Measurements from ENCODE around the gene SNX20.

The SNX20 gene

GRCh38 chr16:50667497-50668367 is 13.4 kb downstream of the SNX20 start:
- no peak for DNase-seq

DNA sequence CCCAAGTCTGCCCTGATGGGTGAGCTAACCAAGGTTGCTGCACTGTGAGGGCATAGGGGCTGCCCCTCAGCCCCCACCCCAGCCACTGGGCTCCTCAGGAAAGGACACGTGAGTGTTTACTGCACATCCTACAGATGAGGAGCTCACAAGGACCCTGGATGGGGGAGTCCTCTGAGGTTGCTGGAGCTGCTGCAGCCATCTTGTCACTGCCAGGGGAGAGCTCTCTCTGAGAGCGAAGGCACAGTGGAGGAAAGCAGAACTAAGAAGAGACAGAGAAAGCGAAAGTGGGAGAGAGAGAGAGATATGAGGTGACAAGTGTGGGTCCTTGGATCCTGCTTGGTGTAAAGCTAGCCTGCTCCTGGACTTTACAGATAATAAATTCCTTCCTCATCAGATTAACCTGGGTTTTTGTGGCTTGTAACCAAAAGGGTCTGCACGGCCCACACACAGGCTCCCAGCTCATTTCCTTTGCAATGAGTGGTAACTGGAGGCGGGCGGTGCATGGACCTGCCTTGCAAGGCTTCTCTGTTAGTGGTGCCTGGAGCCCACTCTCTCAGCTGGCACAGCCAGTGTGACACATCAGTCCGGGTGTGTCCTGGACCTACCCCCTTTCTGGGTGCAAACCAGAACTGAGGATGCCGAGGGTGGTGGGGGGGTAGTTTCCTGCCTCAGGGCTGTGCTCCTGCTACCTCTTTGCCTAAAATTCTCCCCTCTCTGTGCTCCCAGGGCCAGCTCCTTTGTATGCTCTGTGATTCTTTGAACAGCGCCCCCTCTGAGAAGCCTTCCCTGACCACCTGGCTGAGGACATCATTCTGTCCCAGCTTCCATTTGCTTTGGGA is 14.2 kb downstream of the SNX20 start:
- TF ChIP-seq GATA1 (IDR thresholded peaks at IDR 0.05; ENCODE audit: low read depth, low read length), result no peak
- TF ChIP-seq POLR2A (IDR thresholded peaks at IDR 0.05; ENCODE audit: low read length), result no peak
- peak in 1 of 2 experiments; percentile 9 for DNase-seq

More at GRCh38 chr16:50667497-50668367, 13.4 kb downstream of the SNX20 start:
- TF ChIP-seq POLR2A (IDR thresholded peaks at IDR 0.05; ENCODE audit: low read length), result no peak
- no peak for TF ChIP-seq GATA1 (IDR thresholded peaks at IDR 0.05; ENCODE audit: low read depth, low read length)

DNA sequence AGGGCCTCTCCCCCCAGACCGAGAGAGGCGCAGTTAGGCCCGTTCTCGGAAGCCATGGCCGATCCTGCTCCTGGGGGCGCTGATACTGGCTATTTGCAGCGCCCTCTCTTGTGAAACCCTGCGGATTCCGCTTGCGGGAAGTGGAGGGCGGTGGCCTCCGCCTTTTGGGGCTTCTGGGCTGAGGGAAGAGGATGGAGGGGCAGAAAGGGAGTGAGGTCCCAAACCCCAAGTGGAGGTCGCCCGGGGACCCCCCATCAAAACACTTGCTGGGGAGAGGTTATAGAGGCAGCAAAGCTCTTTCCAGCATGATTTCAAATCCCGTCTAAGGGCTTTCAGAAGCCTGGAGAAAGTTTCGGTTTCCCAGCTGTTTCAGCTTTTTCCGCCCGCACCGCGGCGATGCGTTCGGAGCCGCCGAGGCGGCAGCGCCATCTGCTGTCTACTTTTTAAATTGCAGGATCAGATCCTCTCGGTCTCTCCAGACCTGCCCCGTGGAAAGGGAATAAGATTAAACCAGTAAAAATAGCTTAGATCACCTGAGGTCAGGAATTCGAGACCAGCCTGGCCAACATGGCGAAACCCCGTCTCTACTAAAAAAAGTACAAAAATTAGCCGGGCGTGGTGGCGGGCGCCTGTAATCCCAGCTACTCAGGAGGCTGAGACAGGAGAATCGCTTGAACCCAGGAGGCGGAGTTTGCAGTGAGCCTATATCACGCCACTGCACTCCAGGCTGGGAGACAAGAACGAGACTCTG is 15.8 kb downstream of the SNX20 start:
- TF ChIP-seq GATA1 (IDR thresholded peaks at IDR 0.05; ENCODE audit: low read depth, low read length) (no peak), POLR2A (IDR thresholded peaks at IDR 0.05; ENCODE audit: low read length) (no peak)
- peak; percentile 56 to 80 for DNase-seq

DNA sequence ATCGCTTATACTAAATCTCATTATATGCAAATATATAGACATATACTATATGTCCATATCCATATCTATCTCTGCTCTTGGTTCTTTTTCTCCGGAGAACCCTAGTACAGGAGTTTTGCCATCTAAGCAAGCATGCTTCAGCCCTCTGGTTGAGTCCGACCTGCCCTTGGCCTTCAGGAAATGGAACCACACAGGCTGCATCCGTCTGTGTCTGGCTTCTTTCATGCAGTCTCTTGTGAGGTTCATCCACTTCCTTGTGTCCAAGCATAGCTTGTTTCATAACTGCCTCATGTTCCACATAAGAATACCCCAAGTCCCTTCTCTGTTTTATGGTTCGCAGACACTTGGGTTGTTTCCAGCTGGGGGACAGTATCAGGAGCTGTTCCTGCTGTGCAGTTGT is 16.8 kb downstream of the SNX20 start:
- no peak for DNase-seq
- TF ChIP-seq POLR2A (IDR thresholded peaks at IDR 0.05; ENCODE audit: low read length) (no peak), GATA1 (IDR thresholded peaks at IDR 0.05; ENCODE audit: low read depth, low read length) (no peak)

DNA sequence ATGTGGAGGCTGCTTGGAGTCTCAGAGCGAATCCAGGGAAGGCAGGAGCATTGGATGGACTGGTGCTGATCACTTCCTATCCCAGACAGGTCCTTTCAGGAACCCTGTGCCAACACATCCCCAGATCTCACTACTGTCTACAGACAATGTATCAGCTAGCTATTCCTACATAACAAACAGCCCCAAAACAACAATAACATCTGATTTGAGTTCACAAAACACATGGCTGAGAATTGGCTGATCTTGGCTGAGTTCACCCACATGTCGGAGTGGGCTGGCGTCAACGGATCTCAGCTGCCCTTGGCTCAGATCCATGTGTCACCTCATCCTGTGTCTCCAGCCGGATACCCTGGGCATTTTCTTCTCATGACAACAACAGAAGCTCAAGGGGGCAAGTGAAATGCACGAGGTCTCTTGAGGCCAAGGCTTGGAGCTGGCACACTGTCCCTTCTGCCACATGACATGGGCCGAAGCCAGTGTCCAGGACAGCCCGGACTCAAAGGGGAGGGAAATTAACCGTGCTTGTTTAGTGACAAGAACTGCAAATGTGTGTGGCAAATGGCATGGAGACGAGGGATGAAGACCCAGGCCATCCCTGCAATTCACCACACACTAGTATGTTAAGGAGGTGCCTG is 18.7 kb downstream of the SNX20 start:
- no peak for DNase-seq
- no peak for TF ChIP-seq GATA1 (IDR thresholded peaks at IDR 0.05; ENCODE audit: low read depth, low read length)
- no peak for TF ChIP-seq POLR2A (IDR thresholded peaks at IDR 0.05; ENCODE audit: low read length)

DNA sequence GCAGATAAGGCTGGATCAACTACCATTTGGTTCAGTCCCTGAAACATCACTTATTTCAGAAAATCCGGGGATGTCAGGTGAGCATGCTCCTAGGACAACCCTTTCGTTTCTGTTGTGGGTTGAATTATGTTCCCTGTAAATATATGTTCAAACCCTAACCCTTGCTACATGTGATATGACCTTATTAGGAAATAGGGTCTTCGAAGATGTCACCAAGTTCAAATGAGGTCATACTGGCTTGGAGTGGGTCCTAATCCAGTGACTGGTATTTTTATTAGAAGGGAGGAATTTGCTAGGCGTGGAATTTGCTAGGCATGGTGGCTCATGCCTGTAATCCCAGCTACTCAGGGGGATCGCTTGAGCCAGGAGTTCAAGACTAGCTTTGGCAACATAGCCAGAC is 21.3 kb downstream of the SNX20 start:
- TF ChIP-seq GATA1 (IDR thresholded peaks at IDR 0.05; ENCODE audit: low read depth, low read length), result no peak
- no peak for TF ChIP-seq POLR2A (IDR thresholded peaks at IDR 0.05; ENCODE audit: low read length)

GRCh38 chr16:50657241-50657640 is 23.9 kb downstream of the SNX20 start:
- TF ChIP-seq POLR2A (IDR thresholded peaks at IDR 0.05; ENCODE audit: low read length) (no peak), GATA1 (IDR thresholded peaks at IDR 0.05; ENCODE audit: low read depth, low read length) (no peak)
- DNase-seq, result no peak

More for the DNA sequence above, 21.3 kb downstream of the SNX20 start:
- DNase-seq, result no peak

- TF ChIP-seq POLR2A (IDR thresholded peaks at IDR 0.05; ENCODE audit: low read length) (no peak), GATA1 (IDR thresholded peaks at IDR 0.05; ENCODE audit: low read depth, low read length) (no peak)
- no peak for DNase-seq
Measured at GRCh38 chr16:50655558-50656055, 25.5 kb downstream of the SNX20 start.

DNA sequence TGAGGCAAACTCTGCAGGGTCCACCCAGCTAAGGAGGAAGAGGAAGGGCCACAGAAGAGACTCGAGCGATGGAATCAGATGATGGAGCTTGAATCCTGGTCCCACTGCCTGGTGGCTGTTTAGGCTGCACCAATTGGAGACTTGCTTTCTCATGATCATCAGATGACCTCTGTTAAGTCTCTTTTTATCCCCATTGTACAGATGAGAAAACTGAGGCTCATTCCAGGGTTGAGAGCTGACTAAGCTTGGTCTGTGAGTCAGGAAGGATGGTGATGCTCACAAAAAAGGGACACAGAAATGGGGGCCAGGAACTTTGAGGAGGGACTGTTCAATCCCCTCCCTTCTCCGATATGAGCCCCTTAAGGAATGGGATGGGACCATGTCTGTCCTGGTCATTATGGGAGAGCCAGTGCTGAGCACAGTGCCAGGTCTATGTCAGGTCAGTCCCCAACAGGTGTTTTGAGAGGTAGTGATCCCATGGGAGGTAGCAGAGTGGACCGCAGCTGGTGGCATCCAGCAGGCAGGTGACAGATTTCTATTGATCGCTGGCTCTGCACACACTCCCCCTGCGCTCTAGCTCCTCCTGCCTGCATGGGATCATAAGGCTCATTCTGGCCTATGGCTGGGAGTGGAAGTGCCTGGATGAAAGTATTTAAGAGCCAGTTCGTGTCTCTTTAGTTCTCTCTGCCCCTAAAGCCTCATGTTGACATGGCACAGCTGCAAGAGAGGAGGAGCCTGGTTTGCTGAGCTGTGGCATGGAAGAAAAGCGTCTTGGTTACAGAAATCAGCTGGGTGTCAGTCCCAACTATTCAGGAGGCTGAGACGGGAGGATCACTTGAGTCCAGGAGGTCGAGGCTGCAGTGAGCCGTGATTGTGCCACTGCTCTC is 27.2 kb downstream of the SNX20 start:
- no peak for TF ChIP-seq POLR2A (IDR thresholded peaks at IDR 0.05; ENCODE audit: low read length)
- no peak for TF ChIP-seq GATA1 (IDR thresholded peaks at IDR 0.05; ENCODE audit: low read depth, low read length)
- DNase-seq, result no peak

- no peak for TF ChIP-seq POLR2A (IDR thresholded peaks at IDR 0.05; ENCODE audit: low read length)
- no peak for TF ChIP-seq GATA1 (IDR thresholded peaks at IDR 0.05; ENCODE audit: low read depth, low read length)
- DNase-seq, result peak in 1 of 2 experiments; percentile 10
Measured at GRCh38 chr16:50652836-50653425, 28.2 kb downstream of the SNX20 start.

GRCh38 chr16:50651835-50652438 is 29.2 kb downstream of the SNX20 start:
- peak; percentile 7 to 8 for DNase-seq
- TF ChIP-seq GATA1 (IDR thresholded peaks at IDR 0.05; ENCODE audit: low read depth, low read length), result no peak
- TF ChIP-seq POLR2A (IDR thresholded peaks at IDR 0.05; ENCODE audit: low read length), result no peak

All from erythroblast (primary cell).